ENCODE measurements around the gene KRT27.
A peak's percentile ranks its signal among the peaks of the same experiment; 100 is the strongest.
"Not testable (repeated sequence)": the region's sequence is repeated elsewhere in the genome, so short reads cannot be mapped to it uniquely, and the experiment has no call there.

The KRT27 gene

GRCh38 chr17:40819528-40820125 lies 37.3 kb upstream of the KRT27 start:
- peaks cover 11% of the 10 kb centered on the region for H3K4me1 ChIP-seq (ENCODE audit: control insufficient read depth, insufficient read depth, low read length, unreplicated experiment)
- peaks cover 30% of the 10 kb centered on the region for H3K79me2 ChIP-seq (ENCODE audit: control insufficient read depth, insufficient read depth, low read length, unreplicated experiment)
- peak overlapping the region; percentile 83 for H3K4me3 ChIP-seq (ENCODE audit: low read depth, low read length)
- peak overlapping the region; percentile 89 for H3K27ac ChIP-seq (ENCODE audit: low read depth, low read length)
- H3K27me3 ChIP-seq (ENCODE audit: insufficient read depth, low read length) = no peaks in the 10 kb centered on the region
- peak overlapping the region; percentile 100 for H2AFZ ChIP-seq (ENCODE audit: low read length, unreplicated experiment)
- H3K36me3 ChIP-seq (ENCODE audit: insufficient read depth, low read length) = peaks cover 15% of the 10 kb centered on the region

GRCh38 chr17:40818733-40819527 lies 36.6 kb upstream of the KRT27 start:
- peak overlapping the region; percentile 83 for H3K4me3 ChIP-seq (ENCODE audit: low read depth, low read length)
- H3K79me2 ChIP-seq (ENCODE audit: control insufficient read depth, insufficient read depth, low read length, unreplicated experiment) = peaks cover 28% of the 10 kb centered on the region
- peak overlapping the region; percentile 89 for H3K27ac ChIP-seq (ENCODE audit: low read depth, low read length)
- H3K27me3 ChIP-seq (ENCODE audit: insufficient read depth, low read length) = no peaks in the 10 kb centered on the region
- H3K36me3 ChIP-seq (ENCODE audit: insufficient read depth, low read length) = peaks cover 15% of the 10 kb centered on the region
- peaks cover 11% of the 10 kb centered on the region for H3K4me1 ChIP-seq (ENCODE audit: control insufficient read depth, insufficient read depth, low read length, unreplicated experiment)
- peak overlapping the region; percentile 100 for H2AFZ ChIP-seq (ENCODE audit: low read length, unreplicated experiment)

GRCh38 chr17:40818343-40818732 lies 36.0 kb upstream of the KRT27 start:
- no peaks in the 10 kb centered on the region for H3K27me3 ChIP-seq (ENCODE audit: insufficient read depth, low read length)
- peak overlapping the region; percentile 78 for H3K27ac ChIP-seq (ENCODE audit: low read depth, low read length)
- peaks cover 11% of the 10 kb centered on the region for H3K4me1 ChIP-seq (ENCODE audit: control insufficient read depth, insufficient read depth, low read length, unreplicated experiment)
- H3K36me3 ChIP-seq (ENCODE audit: insufficient read depth, low read length) = peaks cover 15% of the 10 kb centered on the region
- H3K4me3 ChIP-seq (ENCODE audit: low read depth, low read length) = peak overlapping the region; percentile 83
- peak overlapping the region; percentile 79 for H2AFZ ChIP-seq (ENCODE audit: low read length, unreplicated experiment)
- H3K79me2 ChIP-seq (ENCODE audit: control insufficient read depth, insufficient read depth, low read length, unreplicated experiment) = peaks cover 28% of the 10 kb centered on the region

GRCh38 chr17:40817103-40817682 lies 34.8 kb upstream of the KRT27 start:
- peaks cover 15% of the 10 kb centered on the region for H3K36me3 ChIP-seq (ENCODE audit: insufficient read depth, low read length)
- H3K79me2 ChIP-seq (ENCODE audit: control insufficient read depth, insufficient read depth, low read length, unreplicated experiment) = peaks cover 28% of the 10 kb centered on the region
- H3K27me3 ChIP-seq (ENCODE audit: insufficient read depth, low read length) = no peaks in the 10 kb centered on the region
- no peak overlapping the region; the same call in 1 of the 2 replicates for H3K4me3 ChIP-seq (ENCODE audit: low read depth, low read length)
- H3K27ac ChIP-seq (ENCODE audit: low read depth, low read length) = no peak overlapping the region
- peaks cover 11% of the 10 kb centered on the region for H3K4me1 ChIP-seq (ENCODE audit: control insufficient read depth, insufficient read depth, low read length, unreplicated experiment)
- H2AFZ ChIP-seq (ENCODE audit: low read length, unreplicated experiment) = no peak overlapping the region

GRCh38 chr17:40816569-40816968 lies 34.2 kb upstream of the KRT27 start:
- Histone ChIP-seq H3K79me2 (ENCODE audit: control insufficient read depth, insufficient read depth, low read length, unreplicated experiment) (peaks cover 27% of the 10 kb centered on the region), H2AFZ (ENCODE audit: low read length, unreplicated experiment) (no peak overlapping the region), H3K4me1 (ENCODE audit: control insufficient read depth, insufficient read depth, low read length, unreplicated experiment) (peaks cover 11% of the 10 kb centered on the region), H3K27ac (ENCODE audit: low read depth, low read length) (no peak overlapping the region), H3K4me3 (ENCODE audit: low read depth, low read length) (no peak overlapping the region), H3K36me3 (ENCODE audit: insufficient read depth, low read length) (peaks cover 15% of the 10 kb centered on the region), H3K27me3 (ENCODE audit: insufficient read depth, low read length) (peaks cover 4% of the 10 kb centered on the region; the same call in 1 of the 2 replicates)

- Histone ChIP-seq H3K79me2 (ENCODE audit: control insufficient read depth, insufficient read depth, low read length, unreplicated experiment) (peaks cover 23% of the 10 kb centered on the region), H3K4me3 (ENCODE audit: low read depth, low read length) (no peak overlapping the region), H3K27me3 (ENCODE audit: insufficient read depth, low read length) (peaks cover 7% of the 10 kb centered on the region), H2AFZ (ENCODE audit: low read length, unreplicated experiment) (no peak overlapping the region), H3K36me3 (ENCODE audit: insufficient read depth, low read length) (peaks cover 11% of the 10 kb centered on the region), H3K27ac (ENCODE audit: low read depth, low read length) (no peak overlapping the region), H3K4me1 (ENCODE audit: control insufficient read depth, insufficient read depth, low read length, unreplicated experiment) (peaks cover 11% of the 10 kb centered on the region)
These were observed 33.0 kb upstream of the KRT27 start for GRCh38 chr17:40815381-40815780.

GRCh38 chr17:40814657-40815056 lies 32.3 kb upstream of the KRT27 start:
- H3K4me3 ChIP-seq (ENCODE audit: low read depth, low read length); H3K27ac ChIP-seq (ENCODE audit: low read depth, low read length); H2AFZ ChIP-seq (ENCODE audit: low read length, unreplicated experiment); H3K4me1 ChIP-seq (ENCODE audit: control insufficient read depth, insufficient read depth, low read length, unreplicated experiment): not testable (repeated sequence)
- peaks cover 10% of the 10 kb centered on the region for H3K27me3 ChIP-seq (ENCODE audit: insufficient read depth, low read length)
- peaks cover 16% of the 10 kb centered on the region for H3K79me2 ChIP-seq (ENCODE audit: control insufficient read depth, insufficient read depth, low read length, unreplicated experiment)
- peaks cover 11% of the 10 kb centered on the region for H3K36me3 ChIP-seq (ENCODE audit: insufficient read depth, low read length)

- Histone ChIP-seq H3K27ac (ENCODE audit: low read depth, low read length) (no peak overlapping the region), H3K27me3 (ENCODE audit: insufficient read depth, low read length) (peaks cover 16% of the 10 kb centered on the region), H3K4me1 (ENCODE audit: control insufficient read depth, insufficient read depth, low read length, unreplicated experiment) (peaks cover 6% of the 10 kb centered on the region)
These were observed 31.5 kb upstream of the KRT27 start for GRCh38 chr17:40813804-40814203.

GRCh38 chr17:40812639-40813038 lies 30.3 kb upstream of the KRT27 start:
- Histone ChIP-seq H3K79me2 (ENCODE audit: control insufficient read depth, insufficient read depth, low read length, unreplicated experiment) (peaks cover 6% of the 10 kb centered on the region), H3K4me3 (ENCODE audit: low read depth, low read length) (no peak overlapping the region), H3K27me3 (ENCODE audit: insufficient read depth, low read length) (peaks cover 19% of the 10 kb centered on the region), H2AFZ (ENCODE audit: low read length, unreplicated experiment) (no peak overlapping the region), H3K27ac (ENCODE audit: low read depth, low read length) (no peak overlapping the region), H3K4me1 (ENCODE audit: control insufficient read depth, insufficient read depth, low read length, unreplicated experiment) (peaks cover 6% of the 10 kb centered on the region), H3K36me3 (ENCODE audit: insufficient read depth, low read length) (peaks cover 11% of the 10 kb centered on the region)

More at GRCh38 chr17:40813804-40814203, 31.5 kb upstream of the KRT27 start:
- peaks cover 12% of the 10 kb centered on the region for H3K79me2 ChIP-seq (ENCODE audit: control insufficient read depth, insufficient read depth, low read length, unreplicated experiment)
- peaks cover 11% of the 10 kb centered on the region for H3K36me3 ChIP-seq (ENCODE audit: insufficient read depth, low read length)
- H2AFZ ChIP-seq (ENCODE audit: low read length, unreplicated experiment) = no peak overlapping the region
- no peak overlapping the region for H3K4me3 ChIP-seq (ENCODE audit: low read depth, low read length)

GRCh38 chr17:40810494-40810893 lies 28.1 kb upstream of the KRT27 start:
- Histone ChIP-seq H3K27ac (ENCODE audit: low read depth, low read length) (no peak overlapping the region), H3K4me3 (ENCODE audit: low read depth, low read length) (no peak overlapping the region), H2AFZ (ENCODE audit: low read length, unreplicated experiment) (no peak overlapping the region), H3K4me1 (ENCODE audit: control insufficient read depth, insufficient read depth, low read length, unreplicated experiment) (peaks cover 6% of the 10 kb centered on the region), H3K79me2 (ENCODE audit: control insufficient read depth, insufficient read depth, low read length, unreplicated experiment) (no peaks in the 10 kb centered on the region), H3K27me3 (ENCODE audit: insufficient read depth, low read length) (peaks cover 40% of the 10 kb centered on the region), H3K36me3 (ENCODE audit: insufficient read depth, low read length) (no peaks in the 10 kb centered on the region)
